Gastroesophageal sphincter (tissue), 3 donors: ENCODE data around the gene RAB28.

Experiments
- CTCF ChIP-seq, 4 experiments: fragments of 200-600 bp in 2 of 4; fragments of 450-650 bp in 2 of 4; sonication (generic) in 1 of 4; IDR thresholded peaks; one replicate each; pipeline ENCODE4 v1.5.1; 2017 to 2019; ENCODE audit warnings: antibody characterized with exemption in 4 of 4, mild to moderate bottlenecking in 2 of 4, moderate library complexity in 2 of 4
- EP300 ChIP-seq: sonication (generic); formaldehyde crosslinking; IDR thresholded peaks from one replicate; pipeline ENCODE4 v1.6.1; 2017; ENCODE audit warnings: antibody characterized with exemption, mild to moderate bottlenecking
- POLR2A ChIP-seq, 2 donors: fragments of 450-650 bp; IDR thresholded peaks; one replicate each; pipeline ENCODE4 v1.6.1; 2017; ENCODE audit warnings: antibody characterized with exemption in 2 of 2, mild to moderate bottlenecking in 2 of 2, moderate library complexity in 1 of 2
- POLR2AphosphoS5 ChIP-seq: sonication (generic); formaldehyde crosslinking; IDR thresholded peaks from one replicate; pipeline ENCODE4 v1.6.1; 2017; ENCODE audit warnings: antibody characterized with exemption

GRCh38 chr4:13516315-13516860 lies 32.2 kb upstream of the RAB28 start:
- TF ChIP-seq CTCF (IDR thresholded peaks at IDR 0.05) (no peak), EP300 (no peak), POLR2AphosphoS5 (no peak), POLR2A (IDR thresholded peaks at IDR 0.05) (no peak)
